GM10248 (cell line): Measurements from ENCODE around the gene SLC35B4.

Source experiments
- CTCF ChIA-PET: fragments of 300-600 bp; sonication (Branson Sonifier 250); formaldehyde crosslinking; extraction: SDS; loops from one replicate; lab custom pipeline; 2021; ENCODE audit warnings: antibody characterized with exemption; lab: Yijun Ruan, JAX
- POLR2A ChIA-PET: fragments of 350-650 bp; sonication (Branson Sonifier 250); formaldehyde crosslinking; extraction: SDS; loops from one replicate; lab custom pipeline; 2020; ENCODE audit warnings: antibody characterized with exemption; lab: Yijun Ruan, JAX
- DNase-seq: peaks from one replicate; pipeline ENCODE4 v3.0.0; 2012; ENCODE audit errors: extremely low spot score
- TF ChIP-seq, protein P1 (sequence below): IDR thresholded peaks from 2 replicates; pipeline ENCODE4 v1.5.1; 2012; ENCODE audit warnings: mild to moderate bottlenecking, low read depth; ENCODE audit errors: extremely low read depth, missing control alignments, control extremely low read depth

SLC35B4 gene

GRCh38 chr7:134337980-134338379 lies 21.2 kb upstream of the SLC35B4 start:
- ChIA-PET POLR2A (no interaction called here), CTCF (interaction anchor here (1.2 to 1.6 kb wide), 2 partner anchors 10 to 45 kb away, joined by 4 to 9 read pairs; no protein-coding TSS in a partner anchor)
- DNase-seq = no peak
- TF ChIP-seq, protein P1, sequence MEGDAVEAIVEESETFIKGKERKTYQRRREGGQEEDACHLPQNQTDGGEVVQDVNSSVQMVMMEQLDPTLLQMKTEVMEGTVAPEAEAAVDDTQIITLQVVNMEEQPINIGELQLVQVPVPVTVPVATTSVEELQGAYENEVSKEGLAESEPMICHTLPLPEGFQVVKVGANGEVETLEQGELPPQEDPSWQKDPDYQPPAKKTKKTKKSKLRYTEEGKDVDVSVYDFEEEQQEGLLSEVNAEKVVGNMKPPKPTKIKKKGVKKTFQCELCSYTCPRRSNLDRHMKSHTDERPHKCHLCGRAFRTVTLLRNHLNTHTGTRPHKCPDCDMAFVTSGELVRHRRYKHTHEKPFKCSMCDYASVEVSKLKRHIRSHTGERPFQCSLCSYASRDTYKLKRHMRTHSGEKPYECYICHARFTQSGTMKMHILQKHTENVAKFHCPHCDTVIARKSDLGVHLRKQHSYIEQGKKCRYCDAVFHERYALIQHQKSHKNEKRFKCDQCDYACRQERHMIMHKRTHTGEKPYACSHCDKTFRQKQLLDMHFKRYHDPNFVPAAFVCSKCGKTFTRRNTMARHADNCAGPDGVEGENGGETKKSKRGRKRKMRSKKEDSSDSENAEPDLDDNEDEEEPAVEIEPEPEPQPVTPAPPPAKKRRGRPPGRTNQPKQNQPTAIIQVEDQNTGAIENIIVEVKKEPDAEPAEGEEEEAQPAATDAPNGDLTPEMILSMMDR = no peak

GRCh38 chr7:134334408-134334807 lies 17.7 kb upstream of the SLC35B4 start:
- POLR2A ChIA-PET = no interaction called here
- CTCF ChIA-PET = interaction anchor here (1.3 kb wide), 1 partner anchor 23 kb away, joined by 4 read pairs; no protein-coding TSS in a partner anchor
- TF ChIP-seq, protein P1 = no peak

DNA sequence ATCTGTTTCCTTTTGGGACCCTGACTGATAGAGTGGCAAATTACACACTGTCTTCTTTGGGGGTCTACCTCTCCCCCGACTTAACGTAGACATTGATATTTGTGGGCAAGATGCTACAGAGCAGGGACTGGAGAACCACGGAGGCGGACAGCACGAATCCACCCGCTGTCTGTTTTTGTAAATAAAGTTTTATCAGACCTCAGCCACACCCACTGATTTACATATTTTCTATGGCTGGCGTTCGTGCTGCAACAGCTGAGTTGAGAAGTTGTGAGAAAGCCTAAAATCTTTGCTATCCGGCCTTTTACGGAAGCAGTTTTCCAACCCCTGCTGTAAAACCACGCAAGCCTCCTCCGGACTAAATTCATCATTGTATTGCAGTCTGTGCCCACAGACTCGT lies 17.2 kb upstream of the SLC35B4 start:
- TF ChIP-seq, protein P1 = no peak
- DNase-seq = no peak
- ChIA-PET POLR2A (no interaction called here), CTCF (interaction anchor here (1.3 kb wide), 1 partner anchor 23 kb away, joined by 4 read pairs; no protein-coding TSS in a partner anchor)

More at GRCh38 chr7:134334408-134334807, 17.7 kb upstream of the SLC35B4 start:
- DNase-seq = no peak

- DNase-seq = no peak
- TF ChIP-seq, protein P1 = no peak
- CTCF ChIA-PET = no interaction called here
- POLR2A ChIA-PET = no interaction called here
These were observed 16.2 kb upstream of the SLC35B4 start for GRCh38 chr7:134332892-134333291.

DNA sequence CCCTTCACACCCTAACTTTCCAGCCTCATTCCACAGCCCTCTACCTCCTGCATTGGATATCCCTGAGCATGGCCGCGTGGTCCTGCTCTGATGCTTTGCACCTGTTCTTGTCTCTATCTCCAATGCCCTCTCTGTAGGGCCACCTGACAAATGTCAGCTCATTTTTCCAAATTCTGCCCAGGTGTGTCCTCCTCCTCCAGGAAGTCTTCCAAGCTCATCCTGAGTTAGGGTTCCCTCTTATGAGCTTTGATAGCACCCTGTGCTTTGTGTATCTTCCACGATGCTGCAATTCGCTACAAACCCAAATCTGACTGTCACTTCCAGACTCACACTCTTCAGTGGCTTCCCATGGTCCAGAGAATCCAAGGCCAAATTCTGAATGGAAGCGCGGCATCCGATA lies 14.7 kb upstream of the SLC35B4 start:
- CTCF ChIA-PET = interaction anchor here (1.6 kb wide), 1 partner anchor 9 kb away, joined by 7 read pairs; no protein-coding TSS in a partner anchor
- TF ChIP-seq, protein P1 = no peak
- DNase-seq = no peak
- POLR2A ChIA-PET = no interaction called here

DNA sequence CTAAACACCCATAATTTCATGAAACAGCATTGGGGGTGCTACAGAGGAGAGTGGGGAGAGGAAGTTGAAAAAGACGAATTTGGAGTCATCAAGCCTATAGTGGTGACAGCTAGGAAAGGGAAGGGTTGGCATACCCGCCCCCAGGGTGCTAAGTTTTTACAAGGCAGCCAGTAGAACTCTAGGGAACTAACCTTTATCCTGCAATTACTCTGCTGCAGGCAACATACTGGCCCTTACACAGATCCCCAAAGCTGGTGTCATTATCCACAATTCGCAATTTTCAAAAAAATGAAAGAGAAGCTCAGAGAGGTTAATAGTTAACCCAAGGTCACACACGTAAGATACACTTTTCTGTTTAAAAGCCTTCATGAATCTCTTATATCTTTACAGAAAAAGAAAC lies 14.2 kb upstream of the SLC35B4 start:
- TF ChIP-seq, protein P1 = no peak
- no peak for DNase-seq
- ChIA-PET CTCF (interaction anchor here (1.6 kb wide), 1 partner anchor 9 kb away, joined by 7 read pairs; no protein-coding TSS in a partner anchor), POLR2A (no interaction called here)
